OCI-LY7 (cell line): Measurements from ENCODE around the gene MTHFSD. TPM values are rescaled to one million over a fixed set of nuclear protein-coding genes. Genes with fewer than 3 reads are reported as not detected.

ENCODE experiments used
- BruUV-seq: library from RNA; stranded (reverse); fragments of 400-500 nt; replicated peaks from 2 replicates; lab custom pipeline; 2021; lab: Mats Ljungman, UMichigan
- CTCF ChIA-PET: fragments of 300-600 bp; sonication (Branson Sonifier 250); formaldehyde crosslinking; loops from one replicate; lab custom pipeline; 2022; ENCODE audit warnings: antibody characterized with exemption; ENCODE audit not compliant: unreplicated experiment; lab: Charles Lee
- POLR2A ChIA-PET: fragments of 300-600 bp; sonication (Branson Sonifier 250); formaldehyde crosslinking; loops from one replicate; lab custom pipeline; 2022; ENCODE audit warnings: antibody characterized with exemption; lab: Charles Lee
- DNase-seq: peaks from one replicate; pipeline ENCODE4 v3.0.0-alpha.2; 2015; ENCODE audit warnings: low spot score
- H2AFZ ChIP-seq: fragments of 200-600 bp; sonication (generic), shearing (Covaris generic); 2 replicates; pipeline ENCODE4 v1.6.1; 2014; ENCODE audit warnings: mild to moderate bottlenecking, antibody characterized with exemption, low read length, moderate library complexity
- H3K27ac ChIP-seq: fragments of 200-600 bp; sonication (generic); 2 replicates; pipeline ENCODE4 v1.5.1; 2014; ENCODE audit warnings: mixed run types, low read depth, mild to moderate bottlenecking, moderate library complexity, low read length, inconsistent platforms; ENCODE audit not compliant: poor library complexity, severe bottlenecking
- H3K36me3 ChIP-seq: fragments of 200-600 bp; sonication (generic); 2 replicates; pipeline ENCODE4 v1.6.1; 2014; ENCODE audit warnings: mild to moderate bottlenecking, antibody characterized with exemption, low read length, moderate library complexity, mixed read lengths; ENCODE audit not compliant: insufficient read depth
- H3K4me1 ChIP-seq: fragments of 200-600 bp; sonication (generic); 2 replicates; pipeline ENCODE4 v1.5.1; 2014; ENCODE audit warnings: mild to moderate bottlenecking, low read length; ENCODE audit not compliant: insufficient read depth, poor library complexity, severe bottlenecking
- H3K4me2 ChIP-seq: fragments of 200-600 bp; sonication (generic); 2 replicates; pipeline ENCODE4 v1.6.1; 2014; ENCODE audit warnings: mild to moderate bottlenecking, low read length
- H3K4me3 ChIP-seq: fragments of 200-600 bp; sonication (generic); 2 replicates; pipeline ENCODE4 v1.5.1; 2014; ENCODE audit warnings: mild to moderate bottlenecking, low read depth, low read length; ENCODE audit not compliant: poor library complexity, severe bottlenecking
- H3K79me2 ChIP-seq: fragments of 200-600 bp; sonication (generic); 2 replicates; pipeline ENCODE4 v1.6.1; 2016; ENCODE audit warnings: low read depth, mild to moderate bottlenecking, low read length, moderate library complexity, mixed read lengths; ENCODE audit not compliant: insufficient read depth
- H3K9me2 ChIP-seq: fragments of 200-600 bp; sonication (generic); 2 replicates; pipeline ENCODE4 v1.6.1; 2016; ENCODE audit warnings: mild to moderate bottlenecking, low read length, mixed read lengths; ENCODE audit not compliant: insufficient read depth
- H3K9me3 ChIP-seq: fragments of 200-600 bp; sonication (generic); 2 replicates; pipeline ENCODE4 v1.6.1; 2014; ENCODE audit warnings: mild to moderate bottlenecking, mixed run types, low read length, mixed read lengths
- H4K20me1 ChIP-seq: fragments of 200-600 bp; sonication (generic); 2 replicates; pipeline ENCODE4 v1.6.1; 2014; ENCODE audit warnings: mild to moderate bottlenecking, antibody characterized with exemption, low read length, moderate library complexity, mixed read lengths; ENCODE audit not compliant: insufficient read depth
- CTCF ChIP-seq: fragments of 200-600 bp; sonication (generic); conservative IDR thresholded peaks from 2 replicates; pipeline ENCODE4 v1.5.1; 2014; ENCODE audit warnings: mild to moderate bottlenecking, antibody characterized with exemption, low read length, moderate library complexity, mixed read lengths
- EZH2phosphoT487 ChIP-seq: fragments of 200-600 bp; sonication (generic); IDR thresholded peaks from 2 replicates; pipeline ENCODE4 v1.6.1; 2018; ENCODE audit warnings: low read depth, borderline replicate concordance, mild to moderate bottlenecking, mixed run types, antibody characterized with exemption, low read length, moderate library complexity, mixed read lengths
- intact Hi-C: fragments of 100-400 bp; cut with micrococcal nuclease; formaldehyde crosslinking; loops from one replicate; pipeline ENCODE4 v1.10.0; 2022; ENCODE audit not compliant: unreplicated experiment
- total RNA-seq, 2 experiments: library from RNA; depleted of rRNA in 1 of 2; stranded (reverse); fragments of >200 nt in 1 of 2; shearing (Covaris generic) in 1 of 2; gene quantifications; 2 replicates each; pipeline ENCODE4 v1.2.3, GENCODE V29; 2014 to 2022

MTHFSD gene
- total RNA-seq, 2 experiments from 2014 or later = 12.2 to 26.0 TPM

GRCh38 chr16:86538196-86538780, 16.7 kb downstream of the MTHFSD start:
- BruUV-seq = no TSS peak
- Histone ChIP-seq H2AFZ (no peak overlapping the region), H3K4me2 (no peak overlapping the region), H3K4me3 (no peak overlapping the region), H3K9me2 (no peaks in the 10 kb centered on the region), H3K27ac (no peak overlapping the region), H3K9me3 (no peaks in the 10 kb centered on the region), H3K79me2 (no peaks in the 10 kb centered on the region), H4K20me1 (no peaks in the 10 kb centered on the region), H3K4me1 (peaks cover 14% of the 10 kb centered on the region), H3K36me3 (peaks cover 19% of the 10 kb centered on the region)
- ChIA-PET POLR2A (interaction anchor here (0.5 kb wide), 1 partner anchor 343 kb away, joined by 4 read pairs; no protein-coding TSS in a partner anchor), CTCF (no interaction called here)
- TF ChIP-seq EZH2phosphoT487 (no peak), CTCF (no peak)
- intact Hi-C loops = no loop called here
- DNase-seq = no peak

GRCh38 chr16:86537486-86537885, 17.5 kb downstream of the MTHFSD start:
- DNase-seq = no peak
- no peak overlapping the region for H3K4me3 ChIP-seq
- TF ChIP-seq EZH2phosphoT487 (no peak), CTCF (no peak)
- POLR2A ChIA-PET = interaction anchor here (0.5 kb wide), 1 partner anchor 342 kb away, joined by 4 read pairs; no protein-coding TSS in a partner anchor
- H3K4me1 ChIP-seq = peaks cover 12% of the 10 kb centered on the region
- no peak overlapping the region for H3K4me2 ChIP-seq
- no peak overlapping the region for H3K27ac ChIP-seq
- peaks cover 19% of the 10 kb centered on the region for H3K36me3 ChIP-seq
- H4K20me1 ChIP-seq = no peaks in the 10 kb centered on the region
- no peaks in the 10 kb centered on the region for H3K79me2 ChIP-seq
- H3K9me3 ChIP-seq = no peaks in the 10 kb centered on the region
- intact Hi-C loops = no loop called here
- no peaks in the 10 kb centered on the region for H3K9me2 ChIP-seq
- BruUV-seq = no TSS peak
- no peak overlapping the region for H2AFZ ChIP-seq
- CTCF ChIA-PET = no interaction called here

DNA sequence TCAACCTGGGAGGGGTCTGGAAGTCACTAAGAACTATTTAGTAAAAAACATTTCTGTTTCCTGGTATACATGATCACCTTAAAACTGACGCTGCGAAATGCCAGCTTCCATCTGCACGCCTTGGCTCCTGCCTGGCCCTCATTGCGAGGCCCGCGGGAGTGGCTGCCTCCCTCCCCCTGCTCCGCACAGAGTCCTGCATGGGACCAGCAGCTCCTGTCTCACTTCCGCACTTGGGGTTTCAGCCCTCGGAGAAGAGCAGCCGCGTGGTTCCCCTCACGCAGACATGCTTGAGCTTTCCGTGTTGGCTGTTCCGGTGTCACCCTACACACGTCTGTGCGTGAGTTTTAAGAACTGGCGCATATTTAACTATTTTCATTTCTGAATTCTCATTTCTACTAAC, 18.4 kb downstream of the MTHFSD start:
- no peaks in the 10 kb centered on the region for H3K79me2 ChIP-seq
- no peak overlapping the region for H3K4me3 ChIP-seq
- no peaks in the 10 kb centered on the region for H3K9me2 ChIP-seq
- peaks cover 8% of the 10 kb centered on the region for H3K4me1 ChIP-seq
- CTCF ChIA-PET = no interaction called here
- no peaks in the 10 kb centered on the region for H4K20me1 ChIP-seq
- BruUV-seq = no TSS peak
- H3K36me3 ChIP-seq = peaks cover 14% of the 10 kb centered on the region
- intact Hi-C loops = no loop called here
- H2AFZ ChIP-seq = no peak overlapping the region
- no peaks in the 10 kb centered on the region for H3K9me3 ChIP-seq
- H3K4me2 ChIP-seq = no peak overlapping the region
- DNase-seq = no peak
- POLR2A ChIA-PET = no interaction called here
- no peak overlapping the region for H3K27ac ChIP-seq
- TF ChIP-seq EZH2phosphoT487 (no peak), CTCF (no peak)
